HG03135 (cell line): ENCODE measurements around the gene PRR23E.

Source experiments
- ATAC-seq: cut with Tn5 transposase; IDR thresholded peaks from one replicate; pipeline ENCODE4 v1.9.1; 2021; ENCODE audit warnings: mild to moderate bottlenecking, moderate library complexity; ENCODE audit not compliant: unreplicated experiment

PRR23E gene

DNA sequence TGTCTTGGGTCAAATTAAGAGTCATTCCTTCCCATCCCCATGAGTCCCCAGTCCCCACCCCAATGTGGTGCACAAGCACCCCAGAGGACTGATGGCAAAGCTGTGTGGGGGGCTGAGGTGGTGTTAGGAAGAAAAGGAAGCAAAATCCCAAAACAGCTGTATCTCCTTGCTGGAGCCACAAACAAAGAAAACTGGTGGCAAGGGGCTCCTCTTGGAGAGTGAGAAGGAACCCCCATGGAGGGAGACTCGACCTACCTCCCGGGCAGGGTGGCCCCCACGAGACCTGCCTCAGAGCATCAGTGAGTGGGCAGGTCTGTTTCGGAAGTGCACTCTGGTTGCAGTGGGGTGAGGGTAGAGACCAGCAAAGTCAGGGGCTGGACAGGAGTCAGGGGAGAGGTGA lies 29.2 kb downstream of the PRR23E start:
- no peak for ATAC-seq

DNA sequence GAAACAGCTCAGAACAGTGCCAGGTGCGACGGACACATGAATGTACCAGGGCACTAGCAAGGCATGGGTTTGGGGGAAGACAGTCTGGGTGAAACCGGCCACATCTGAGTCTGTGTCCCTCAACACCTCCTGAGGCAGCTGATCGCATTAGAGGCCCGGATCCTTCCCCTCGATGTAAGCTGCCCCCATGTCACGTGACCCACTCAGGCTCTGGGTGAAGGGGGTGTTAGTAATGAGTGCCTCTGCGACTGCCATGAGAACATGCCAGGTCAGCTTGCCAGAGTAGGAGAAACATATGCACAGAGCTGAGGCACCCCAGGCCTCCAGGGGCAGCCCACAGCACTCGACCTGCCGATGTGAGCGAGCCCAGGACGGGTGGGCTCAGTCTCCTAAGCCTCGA lies 29.7 kb downstream of the PRR23E start:
- no peak for ATAC-seq

DNA sequence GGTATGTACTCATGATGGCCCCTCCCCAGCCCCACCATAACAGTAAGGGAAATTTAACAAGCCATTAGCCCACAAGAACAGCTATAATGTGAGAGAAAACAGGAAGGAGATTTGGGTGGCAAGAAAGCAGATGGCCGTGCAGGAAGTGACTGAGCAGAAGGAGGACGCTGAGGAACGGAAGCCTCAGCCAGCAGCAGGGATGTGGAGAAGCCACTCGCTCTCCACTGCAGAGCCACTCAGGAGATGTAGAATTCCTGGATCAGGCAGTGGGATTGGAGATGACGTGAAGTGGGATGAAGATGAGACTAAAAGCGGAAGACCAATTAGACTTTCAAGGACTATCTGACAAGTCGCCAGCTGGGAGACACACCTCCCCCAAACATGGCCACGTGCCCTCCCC lies 31.2 kb downstream of the PRR23E start:
- no peak for ATAC-seq

DNA sequence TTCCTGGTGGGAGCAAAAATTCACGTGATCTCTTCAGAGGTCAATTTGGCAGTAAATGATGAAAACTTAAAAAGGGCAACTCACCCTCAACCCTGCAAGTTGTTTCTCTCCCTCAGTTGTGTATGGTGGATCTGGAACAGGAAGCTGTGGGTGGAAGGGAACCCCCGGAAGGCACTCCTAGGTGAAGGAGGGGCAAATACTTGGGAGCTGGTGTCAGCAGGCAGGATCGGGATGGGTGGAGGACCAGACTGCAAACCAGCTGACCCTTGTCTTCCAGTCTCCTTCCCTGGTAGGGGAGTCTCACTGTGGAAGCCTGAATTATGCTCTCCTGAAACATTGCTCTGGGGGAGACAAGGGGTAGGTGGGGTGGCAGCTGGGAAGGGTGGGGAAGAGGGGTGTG lies 33.5 kb downstream of the PRR23E start:
- ATAC-seq, result no peak

DNA sequence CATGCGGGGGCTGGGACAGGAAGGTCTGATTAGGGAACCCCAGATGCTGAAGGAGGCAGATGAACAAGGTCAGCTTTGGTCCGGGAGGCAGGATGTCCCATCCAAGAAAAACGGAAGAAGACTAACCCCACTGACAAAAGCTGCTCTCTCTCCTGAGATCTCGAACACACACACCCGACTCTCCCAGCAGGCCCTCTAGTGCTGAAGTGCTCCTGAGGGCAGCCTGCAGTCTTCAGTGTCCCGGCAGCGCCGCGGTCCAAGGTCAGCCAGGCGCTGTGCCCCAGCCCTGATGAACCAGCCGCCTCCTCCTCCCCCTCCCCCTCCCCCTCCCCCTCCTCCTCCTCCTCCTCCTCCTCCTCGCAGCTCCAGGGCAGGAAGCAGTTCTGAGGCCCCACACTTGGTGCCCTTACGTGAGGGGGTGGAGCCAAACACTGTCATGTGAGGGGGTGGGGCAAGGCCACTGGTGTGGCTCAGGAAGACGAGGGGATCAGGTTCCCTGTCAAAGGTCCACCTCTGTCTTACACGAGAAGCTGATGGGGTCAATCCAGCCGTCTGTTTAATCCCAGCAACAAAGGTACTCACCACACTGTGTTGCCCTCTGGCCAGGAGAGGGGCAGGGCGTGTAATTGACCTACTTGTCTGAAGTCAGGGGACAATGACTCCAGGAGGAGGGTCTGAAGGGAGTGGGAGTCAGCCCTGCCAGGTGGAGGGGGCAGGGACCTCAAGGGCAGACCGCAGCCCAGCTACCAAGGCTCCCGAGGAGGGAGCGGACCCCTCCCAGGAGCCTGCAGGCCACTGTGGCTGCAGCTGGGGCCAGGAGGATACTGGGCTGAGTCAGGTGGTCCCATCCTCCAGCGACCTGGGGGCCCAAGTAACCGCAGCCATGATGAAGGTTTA lies 34.3 kb downstream of the PRR23E start:
- no peak for ATAC-seq

DNA sequence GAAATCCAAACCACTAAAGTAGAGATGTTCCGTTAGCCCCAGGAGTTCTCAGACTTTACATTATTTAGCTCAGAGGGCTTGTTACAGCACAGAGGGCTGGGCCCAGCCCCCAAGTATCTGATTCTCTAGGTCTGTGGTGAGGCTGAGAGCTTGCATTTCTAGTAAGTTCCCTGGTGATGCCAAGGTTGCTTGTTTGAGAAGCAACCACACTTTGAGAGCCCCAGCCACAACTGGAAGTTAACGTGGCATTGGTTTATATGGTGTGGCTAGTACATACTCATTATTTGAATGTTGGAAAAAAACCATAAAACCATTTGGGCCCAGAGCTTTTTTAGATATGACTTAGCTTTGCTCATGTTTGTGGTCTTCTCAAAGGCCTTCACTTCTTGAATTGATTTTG lies 35.9 kb downstream of the PRR23E start:
- ATAC-seq, result no peak

DNA sequence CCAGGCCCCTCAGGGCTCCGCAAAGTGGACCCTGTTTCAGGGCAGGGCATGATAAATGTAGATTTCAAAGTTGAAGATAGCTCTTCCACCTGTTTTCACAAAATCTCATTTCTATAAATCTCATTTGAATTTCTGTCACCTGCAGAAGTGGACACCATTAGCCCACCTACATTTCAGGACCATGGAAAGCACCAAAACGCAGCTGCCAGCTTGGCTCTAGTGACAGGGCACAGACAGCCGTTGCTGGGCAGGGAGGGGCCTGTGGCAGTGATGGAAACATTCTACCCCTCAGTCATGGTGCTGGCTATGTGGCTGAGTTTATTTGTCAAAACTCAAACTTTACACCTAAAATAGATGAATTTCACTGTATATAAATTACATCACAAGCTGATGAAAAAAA lies 40.4 kb downstream of the PRR23E start:
- no peak for ATAC-seq

DNA sequence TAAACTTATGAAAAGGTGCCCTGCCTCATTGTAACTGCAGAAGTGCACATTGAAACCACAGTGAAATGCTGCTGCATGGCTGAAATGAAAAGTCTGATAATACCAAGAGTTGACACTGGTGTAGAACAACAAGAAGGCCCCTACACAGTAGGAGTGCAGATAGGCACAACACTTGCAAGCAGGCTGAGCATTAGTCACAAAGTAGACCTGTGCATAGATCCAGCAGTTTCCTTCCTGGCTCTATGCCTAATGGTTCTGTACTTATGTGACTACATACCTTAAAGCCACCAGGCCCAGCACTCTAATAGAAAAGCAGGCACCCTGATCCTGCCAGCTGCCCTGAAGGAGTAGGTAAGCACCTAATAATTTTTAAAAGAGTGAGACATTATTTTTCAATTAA lies 41.8 kb downstream of the PRR23E start:
- ATAC-seq, result no peak

DNA sequence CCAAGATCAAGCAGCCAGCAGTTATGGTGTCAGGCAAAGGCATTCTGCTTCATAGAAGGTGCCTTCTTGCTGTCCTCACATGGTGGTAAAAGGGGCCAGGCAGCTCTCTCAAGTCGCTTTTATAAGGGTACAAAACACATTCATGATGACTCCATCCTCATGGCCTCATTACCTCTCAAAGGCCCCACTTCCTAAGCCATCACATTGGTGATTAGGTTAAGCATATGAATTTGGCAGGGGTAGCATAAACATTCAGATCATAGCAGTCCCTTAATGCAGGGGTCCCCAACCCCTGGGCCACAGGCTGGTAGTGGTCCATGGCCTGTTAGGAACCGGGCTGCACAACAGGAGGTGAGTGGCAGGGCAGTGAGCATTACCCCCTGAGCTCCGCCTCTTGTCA lies 42.8 kb downstream of the PRR23E start:
- ATAC-seq, result no peak

DNA sequence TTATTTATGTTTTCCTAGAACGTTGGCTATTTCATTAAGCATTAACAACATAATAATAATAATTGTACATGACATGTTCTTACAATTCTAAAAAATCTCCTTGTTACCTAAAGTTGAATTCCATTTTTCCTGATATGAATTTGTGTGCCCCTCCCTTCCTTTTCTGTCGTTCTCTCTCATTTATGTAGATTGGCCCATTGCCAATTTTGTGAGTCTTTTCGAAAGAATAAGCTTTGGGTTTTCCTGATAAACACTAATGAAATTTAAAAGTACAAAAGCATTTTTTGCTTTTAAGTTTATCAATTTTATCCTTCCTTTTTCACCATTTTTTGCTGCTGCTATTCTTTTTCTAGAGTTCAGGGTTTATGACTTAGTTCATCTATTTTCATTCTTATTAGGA lies 44.9 kb downstream of the PRR23E start:
- ATAC-seq, result no peak

DNA sequence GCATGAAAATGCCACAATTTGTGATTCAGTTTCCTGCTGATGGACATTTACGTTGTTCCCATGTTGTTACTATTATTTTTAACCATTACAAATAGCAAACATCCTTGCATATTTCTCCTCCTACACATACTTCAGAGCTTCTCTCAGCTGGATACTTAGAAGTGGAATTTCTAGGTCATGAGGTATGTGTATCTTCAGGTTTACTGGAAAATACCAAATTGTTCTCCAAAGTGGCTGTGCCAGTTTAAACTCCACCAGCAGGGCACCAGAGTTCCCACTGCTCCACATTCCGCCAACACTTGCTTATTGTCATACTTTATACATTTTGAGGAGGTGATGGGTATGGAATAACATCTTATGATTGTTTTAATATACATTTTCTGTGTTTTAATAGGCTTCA lies 45.7 kb downstream of the PRR23E start:
- ATAC-seq, result no peak

DNA sequence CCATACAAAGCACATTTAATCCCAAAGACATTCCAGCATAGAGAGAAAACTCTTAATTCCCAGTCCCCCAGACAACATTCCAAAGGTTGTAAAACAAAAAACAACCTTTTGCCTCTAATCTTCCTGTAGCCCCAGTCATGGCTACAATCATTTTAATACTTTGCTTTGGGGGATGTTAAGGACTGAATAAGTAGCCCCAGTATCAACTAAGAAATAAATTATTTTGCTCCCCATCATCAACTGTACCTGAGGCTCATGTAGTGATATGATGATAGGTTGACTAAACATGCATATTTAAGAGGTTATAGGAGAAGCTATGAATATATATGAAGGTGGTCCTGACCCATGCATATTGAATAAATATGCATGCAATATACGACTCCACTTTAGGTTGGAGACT lies 54.4 kb downstream of the PRR23E start:
- no peak for ATAC-seq
